HG03442 (cell line): ENCODE measurements around the gene OR10H3.
"Not testable (repeated sequence)": the region's sequence is repeated elsewhere in the genome, so short reads cannot be mapped to it uniquely, and the experiment has no call there.

Experiments used
- ATAC-seq: cut with Tn5 transposase; IDR thresholded peaks from one replicate; pipeline ENCODE4 v1.9.1; 2021; ENCODE audit warnings: mild to moderate bottlenecking, moderate library complexity; ENCODE audit not compliant: unreplicated experiment

The OR10H3 gene

DNA sequence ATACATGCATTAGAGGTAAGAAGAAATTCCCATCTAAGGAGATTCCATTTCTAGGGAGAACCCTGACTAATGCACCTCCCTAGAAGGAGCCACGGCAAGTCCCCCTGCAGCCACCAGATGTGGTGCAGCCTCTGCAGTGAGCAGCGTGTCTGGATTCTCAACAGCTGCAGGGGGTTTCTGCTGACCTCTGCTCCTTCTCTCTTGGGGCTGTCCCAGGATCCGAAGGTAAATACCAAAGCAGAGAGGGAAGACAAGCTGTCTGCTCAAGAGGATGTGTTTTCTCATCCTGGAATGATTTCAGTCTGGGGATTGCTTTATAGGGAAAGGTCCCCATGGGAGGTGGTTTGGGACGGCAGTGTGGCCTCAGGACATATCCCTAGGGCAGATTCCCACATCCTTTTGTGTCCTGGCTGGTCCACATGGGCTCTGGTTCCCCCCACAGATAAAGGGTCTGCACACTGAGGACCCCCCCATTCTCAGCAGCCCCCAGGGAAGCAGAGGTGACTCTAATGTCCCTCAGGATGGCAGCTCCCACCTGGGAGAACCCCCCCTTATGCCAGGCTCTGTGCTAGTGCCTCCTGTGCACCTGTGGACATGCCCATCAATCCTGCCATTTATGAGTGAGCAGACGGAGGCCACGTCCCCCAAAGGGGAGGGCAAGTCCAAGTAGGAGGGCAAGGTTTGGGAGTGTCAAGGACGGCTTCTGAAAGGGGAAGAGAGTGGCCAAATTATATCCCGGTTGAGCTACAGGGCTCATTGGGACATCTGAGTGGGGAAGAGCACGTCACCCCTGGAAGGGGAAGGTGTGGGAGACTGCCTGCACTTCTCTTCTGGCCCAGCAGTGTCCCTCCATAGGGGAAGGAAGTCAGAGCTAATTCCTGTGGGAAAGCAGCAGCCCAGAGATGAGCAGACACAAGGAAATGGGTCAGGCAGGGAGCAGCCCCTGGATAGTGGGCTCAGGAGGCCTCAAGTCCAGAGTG lies 39.5 kb downstream of the OR10H3 start:
- ATAC-seq = no peak

DNA sequence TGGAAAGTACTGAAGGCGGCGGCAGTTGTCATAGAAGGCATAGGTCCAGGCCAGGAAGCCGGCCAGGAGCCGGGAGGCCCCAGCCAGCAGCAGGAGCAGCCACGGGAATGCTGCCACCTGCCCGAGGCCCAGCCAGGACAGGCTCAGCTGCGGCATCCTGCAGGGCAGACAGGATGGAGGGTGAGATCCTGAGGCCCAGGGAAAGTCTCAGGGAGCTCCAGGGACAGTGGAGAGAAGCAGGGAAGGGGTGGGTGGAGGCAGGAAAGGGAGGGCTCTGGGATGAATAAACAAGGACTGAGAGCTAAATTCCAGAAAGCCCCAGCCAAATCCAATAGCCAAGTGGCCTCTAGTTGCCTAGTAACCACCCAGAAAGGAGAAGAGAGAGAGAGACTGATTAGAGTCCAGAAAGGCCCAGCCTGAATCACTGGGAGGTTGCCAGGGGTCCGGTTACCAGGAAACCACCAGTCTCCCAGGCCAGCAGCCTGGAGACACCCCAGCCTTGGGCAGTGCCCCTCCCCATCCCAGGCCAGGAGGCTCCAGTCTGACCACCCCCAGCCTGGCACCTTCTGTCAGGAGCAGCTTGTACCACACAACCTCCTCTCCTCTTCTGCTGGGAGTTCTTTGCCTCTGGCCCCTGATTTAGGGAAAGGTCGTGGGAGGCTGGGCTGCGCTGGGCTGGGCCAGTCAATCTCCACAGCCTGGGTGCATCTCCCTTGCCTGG lies 42.1 kb downstream of the OR10H3 start:
- no peak for ATAC-seq

- no peak for ATAC-seq
Observed at GRCh38 chr19:15780610-15781418, 43.0 kb downstream of the OR10H3 start.

DNA sequence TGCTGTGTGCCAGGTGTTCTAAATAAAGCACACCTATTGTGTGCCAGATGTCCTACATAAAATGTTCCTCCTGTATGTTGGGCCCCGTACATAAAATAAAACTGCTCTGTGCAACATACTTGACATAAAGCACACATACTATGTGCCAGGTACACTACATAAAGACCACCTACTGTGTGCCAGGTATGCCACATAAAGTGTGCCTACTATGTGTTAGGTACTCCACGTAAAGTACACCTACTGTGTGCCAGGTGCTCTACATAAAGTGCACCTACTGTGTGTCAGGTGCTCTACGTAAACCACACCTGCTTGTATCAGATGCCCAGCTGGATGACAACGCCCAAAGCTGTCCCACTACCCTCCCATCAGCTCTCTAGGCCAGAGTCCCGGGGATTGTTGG lies 43.9 kb downstream of the OR10H3 start:
- no peak for ATAC-seq

DNA sequence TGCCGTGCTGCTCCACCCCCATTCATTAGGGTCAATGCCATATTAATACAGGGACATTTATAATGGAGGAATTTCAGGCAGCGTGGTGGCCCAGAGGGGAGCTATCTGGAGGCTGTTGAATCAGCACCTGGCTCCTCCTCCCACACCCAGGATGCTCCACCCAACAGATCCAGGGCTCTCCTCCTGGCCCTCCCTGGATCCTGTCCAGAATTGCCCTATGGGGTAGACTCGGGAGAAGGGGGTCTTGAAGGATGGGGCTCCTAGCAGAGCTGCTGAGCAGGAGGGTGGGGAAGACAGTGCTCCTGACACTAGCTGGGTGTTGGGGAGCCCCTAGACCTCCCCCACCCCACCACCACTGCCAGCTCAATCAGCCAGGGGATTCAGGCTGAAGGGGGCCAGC lies 44.4 kb downstream of the OR10H3 start:
- ATAC-seq = no peak

GRCh38 chr19:15782896-15783295 lies 45.1 kb downstream of the OR10H3 start:
- not testable (repeated sequence) for ATAC-seq

- no peak for ATAC-seq
Observed at GRCh38 chr19:15787611-15788155, 49.9 kb downstream of the OR10H3 start, which contains the start of gene OR10H5. TSS of gene OR10H5 (plus strand) at chr19:15787661. CDS start at chr19:15794049, 6,388 bp downstream.

GRCh38 chr19:15788594-15789270 lies 50.9 kb downstream of the OR10H3 start:
- no peak for ATAC-seq

GRCh38 chr19:15790096-15790495 lies 52.3 kb downstream of the OR10H3 start:
- ATAC-seq = no peak
